HepG2 (cell line): ENCODE data around the gene SUSD6. TPM values are rescaled to one million over a fixed set of nuclear protein-coding genes. Genes with fewer than 3 reads are reported as not detected.

ENCODE experiments used
- ARHGAP35 ChIP-seq: sonication (generic); formaldehyde crosslinking; IDR thresholded peaks from 2 replicates; pipeline ENCODE4 v1.9.0; 2022; ENCODE audit warnings: mild to moderate bottlenecking, inconsistent platforms, moderate library complexity, missing genetic modification reagents, borderline replicate concordance
- ATRX ChIP-seq: sonication (generic); formaldehyde crosslinking; IDR thresholded peaks from 2 replicates; pipeline ENCODE4 v1.4.0; 2020; ENCODE audit warnings: missing genetic modification reagents, borderline replicate concordance
- DNMT1 ChIP-seq: sonication (generic); formaldehyde crosslinking; IDR thresholded peaks from 2 replicates; pipeline ENCODE4 v1.5.1; 2020; ENCODE audit warnings: mild to moderate bottlenecking, missing genetic modification reagents
- EEA1 ChIP-seq: sonication (generic); formaldehyde crosslinking; IDR thresholded peaks from 2 replicates; pipeline ENCODE4 v1.5.1; 2020; ENCODE audit warnings: mild to moderate bottlenecking, missing genetic modification reagents, borderline replicate concordance
- ESRRA ChIP-seq: sonication (generic); formaldehyde crosslinking; IDR thresholded peaks from 2 replicates; pipeline ENCODE4 v1.5.1; 2020; ENCODE audit warnings: mild to moderate bottlenecking, low read depth, missing genetic modification reagents
- FOXO4 ChIP-seq: sonication (generic); formaldehyde crosslinking; conservative IDR thresholded peaks from 2 replicates; pipeline ENCODE4 v1.8.1; 2023; ENCODE audit warnings: missing genetic modification reagents
- HNRNPK ChIP-seq: fragments of 200-400 bp; formaldehyde crosslinking; IDR thresholded peaks from 2 replicates; pipeline ENCODE4 v1.6.1; 2018; ENCODE audit warnings: low read length, low read depth, moderate library complexity, mild to moderate bottlenecking; ENCODE audit not compliant: poor library complexity, severe bottlenecking
- HOXA7 ChIP-seq: sonication (generic); formaldehyde crosslinking; IDR thresholded peaks from 2 replicates; pipeline ENCODE4 v1.8.1; 2022; ENCODE audit warnings: mild to moderate bottlenecking, missing genetic modification reagents, moderate library complexity
- KDM6A ChIP-seq: IDR thresholded peaks from 2 replicates; pipeline ENCODE4 v1.6.1; 2016; ENCODE audit warnings: low read depth
- KMT2A ChIP-seq: sonication (generic); formaldehyde crosslinking; IDR thresholded peaks from 2 replicates; pipeline ENCODE4 v1.4.0; 2020; ENCODE audit warnings: missing genetic modification reagents
- PLSCR1 ChIP-seq: sonication (generic); formaldehyde crosslinking; IDR thresholded peaks from 2 replicates; pipeline ENCODE4 v1.5.0; 2020; ENCODE audit warnings: missing genetic modification reagents, mild to moderate bottlenecking, borderline replicate concordance
- ZFY ChIP-seq: sonication (generic); formaldehyde crosslinking; IDR thresholded peaks from 2 replicates; pipeline ENCODE4 v1.4.0; 2020; ENCODE audit warnings: missing genetic modification reagents
- ZNF124 ChIP-seq: sonication (generic); formaldehyde crosslinking; IDR thresholded peaks from 2 replicates; pipeline ENCODE4 v1.4.0; 2020; ENCODE audit warnings: missing genetic modification reagents
- ZNF33B ChIP-seq: sonication (generic); formaldehyde crosslinking; IDR thresholded peaks from 2 replicates; pipeline ENCODE4 v1.5.1; 2020; ENCODE audit warnings: mild to moderate bottlenecking, missing genetic modification reagents
- ZNF354B ChIP-seq: sonication (generic); formaldehyde crosslinking; IDR thresholded peaks from 2 replicates; pipeline ENCODE4 v1.8.0; 2022; ENCODE audit warnings: mild to moderate bottlenecking, missing genetic modification reagents
- ZNF547 ChIP-seq: sonication (generic); formaldehyde crosslinking; IDR thresholded peaks from 2 replicates; pipeline ENCODE4 v1.5.1; 2020; ENCODE audit warnings: mild to moderate bottlenecking, missing genetic modification reagents
- ZNF570 ChIP-seq: sonication (generic); formaldehyde crosslinking; IDR thresholded peaks from 2 replicates; pipeline ENCODE4 v1.4.0; 2020; ENCODE audit warnings: mild to moderate bottlenecking, missing genetic modification reagents, borderline replicate concordance
- ZNF607 ChIP-seq: sonication (generic); formaldehyde crosslinking; IDR thresholded peaks from 2 replicates; pipeline ENCODE4 v1.5.1; 2020; ENCODE audit warnings: missing genetic modification reagents, mild to moderate bottlenecking, borderline replicate concordance
- ZNF672 ChIP-seq: sonication (generic); formaldehyde crosslinking; IDR thresholded peaks from 2 replicates; pipeline ENCODE4 v1.8.1; 2022; ENCODE audit warnings: missing genetic modification reagents
- ZNF678 ChIP-seq: sonication (generic); formaldehyde crosslinking; IDR thresholded peaks from 2 replicates; pipeline ENCODE4 v1.4.0; 2020; ENCODE audit warnings: mild to moderate bottlenecking, missing genetic modification reagents
- ZNF720 ChIP-seq: sonication (generic); formaldehyde crosslinking; IDR thresholded peaks from 2 replicates; pipeline ENCODE4 v1.4.0; 2020; ENCODE audit warnings: missing genetic modification reagents
- ZNF777 ChIP-seq: sonication (generic); formaldehyde crosslinking; IDR thresholded peaks from 2 replicates; pipeline ENCODE4 v1.4.0; 2020; ENCODE audit warnings: missing genetic modification reagents
- polyA plus RNA-seq, 8 experiments: library from polyadenylated mRNA; depleted of rRNA in 3 of 8; stranded (reverse) in 7 of 8; unstranded in 1 of 8; fragments of >200 nt; fragmentation: Illumina TruSeq in 4 of 8; extraction: Trizol in 4 of 8; gene quantifications; 2 replicates each; pipeline versions ENCODE4 v1.2.1 to v1.2.3, GENCODE V29; 2011 to 2016; ENCODE audit warnings: low read depth in 4 of 8, missing spikeins in 1 of 8, mixed read lengths in 1 of 8; ENCODE audit not compliant: insufficient read depth in 1 of 8
- total RNA-seq, 5 experiments: library from RNA; depleted of rRNA; stranded (reverse); fragments of >200 nt; fragmentation: Illumina TruSeq; extraction: Trizol; gene quantifications; 2 replicates each; pipeline ENCODE4 v1.2.3, GENCODE V29; 2016; ENCODE audit warnings: low read depth in 1 of 5
- TF ChIP-seq, protein P1 (sequence below): sonication (generic); formaldehyde crosslinking; IDR thresholded peaks from 2 replicates; pipeline ENCODE4 v1.5.0; 2020; ENCODE audit warnings: mild to moderate bottlenecking, missing genetic modification reagents
- TF ChIP-seq, protein P2 (sequence below): sonication (generic); formaldehyde crosslinking; IDR thresholded peaks from 2 replicates; pipeline ENCODE4 v1.8.1; 2022; ENCODE audit warnings: mild to moderate bottlenecking, missing genetic modification reagents

SUSD6 gene
- total and polyA plus RNA-seq, 2 of the 13 experiments (the other 11 are each of a cell fraction or from before 2014, with no cell fraction given), result 7.2 to 7.4 TPM

GRCh38 chr14:69726761-69727511 lies 115.5 kb downstream of the SUSD6 start (continued):
- TF ChIP-seq ZNF672 (CRISPR knock-in tag) (no peak), KDM6A (no peak), ZNF777 (no peak), ZNF124 (CRISPR knock-in tag) (peak; percentile 65; the same call in 1 of the 2 replicates), ZNF720 (CRISPR knock-in tag) (no peak), EEA1 (CRISPR knock-in tag) (no peak), ATRX (CRISPR knock-in tag) (no peak), ZNF33B (no peak), ZNF678 (CRISPR knock-in tag) (no peak), ZNF607 (CRISPR knock-in tag) (peak; percentile 10; the same call in 1 of the 2 replicates), DNMT1 (CRISPR knock-in tag) (0 out of 2 replicates have a peak, but pooled peaks have one; percentile 84), ZNF354B (CRISPR knock-in tag) (no peak), PLSCR1 (CRISPR knock-in tag) (no peak), ZNF547 (0 out of 2 replicates have a peak, but pooled peaks have one; percentile 23), KMT2A (no peak), HNRNPK (no peak), ZFY (CRISPR knock-in tag) (peak; percentile 55; the same call in 1 of the 2 replicates), ESRRA (CRISPR knock-in tag) (no peak), ZNF570 (no peak), HOXA7 (no peak), ARHGAP35 (CRISPR knock-in tag) (no peak), FOXO4 (CRISPR knock-in tag) (no peak)
- TF ChIP-seq, protein P1, sequence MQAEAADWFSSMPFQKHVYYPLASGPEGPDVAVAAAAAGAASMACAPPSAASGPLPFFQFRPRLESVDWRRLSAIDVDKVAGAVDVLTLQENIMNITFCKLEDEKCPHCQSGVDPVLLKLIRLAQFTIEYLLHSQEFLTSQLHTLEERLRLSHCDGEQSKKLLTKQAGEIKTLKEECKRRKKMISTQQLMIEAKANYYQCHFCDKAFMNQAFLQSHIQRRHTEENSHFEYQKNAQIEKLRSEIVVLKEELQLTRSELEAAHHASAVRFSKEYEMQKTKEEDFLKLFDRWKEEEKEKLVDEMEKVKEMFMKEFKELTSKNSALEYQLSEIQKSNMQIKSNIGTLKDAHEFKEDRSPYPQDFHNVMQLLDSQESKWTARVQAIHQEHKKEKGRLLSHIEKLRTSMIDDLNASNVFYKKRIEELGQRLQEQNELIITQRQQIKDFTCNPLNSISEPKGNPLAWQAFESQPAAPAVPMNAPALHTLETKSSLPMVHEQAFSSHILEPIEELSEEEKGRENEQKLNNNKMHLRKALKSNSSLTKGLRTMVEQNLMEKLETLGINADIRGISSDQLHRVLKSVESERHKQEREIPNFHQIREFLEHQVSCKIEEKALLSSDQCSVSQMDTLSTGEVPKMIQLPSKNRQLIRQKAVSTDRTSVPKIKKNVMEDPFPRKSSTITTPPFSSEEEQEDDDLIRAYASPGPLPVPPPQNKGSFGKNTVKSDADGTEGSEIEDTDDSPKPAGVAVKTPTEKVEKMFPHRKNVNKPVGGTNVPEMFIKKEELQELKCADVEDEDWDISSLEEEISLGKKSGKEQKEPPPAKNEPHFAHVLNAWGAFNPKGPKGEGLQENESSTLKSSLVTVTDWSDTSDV (CRISPR knock-in tag), result no peak
- TF ChIP-seq, protein P2, sequence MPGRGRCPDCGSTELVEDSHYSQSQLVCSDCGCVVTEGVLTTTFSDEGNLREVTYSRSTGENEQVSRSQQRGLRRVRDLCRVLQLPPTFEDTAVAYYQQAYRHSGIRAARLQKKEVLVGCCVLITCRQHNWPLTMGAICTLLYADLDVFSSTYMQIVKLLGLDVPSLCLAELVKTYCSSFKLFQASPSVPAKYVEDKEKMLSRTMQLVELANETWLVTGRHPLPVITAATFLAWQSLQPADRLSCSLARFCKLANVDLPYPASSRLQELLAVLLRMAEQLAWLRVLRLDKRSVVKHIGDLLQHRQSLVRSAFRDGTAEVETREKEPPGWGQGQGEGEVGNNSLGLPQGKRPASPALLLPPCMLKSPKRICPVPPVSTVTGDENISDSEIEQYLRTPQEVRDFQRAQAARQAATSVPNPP, result no peak
